NCI-H510A treated with DMSO at 0.1 percent for 48 hours (cell line): ENCODE results near the gene SPECC1L.

ENCODE experiments used
- DNase-seq: peaks from one replicate; lab custom pipeline; 2025; lab: John Stamatoyannopoulos, UW

SPECC1L gene

DNA sequence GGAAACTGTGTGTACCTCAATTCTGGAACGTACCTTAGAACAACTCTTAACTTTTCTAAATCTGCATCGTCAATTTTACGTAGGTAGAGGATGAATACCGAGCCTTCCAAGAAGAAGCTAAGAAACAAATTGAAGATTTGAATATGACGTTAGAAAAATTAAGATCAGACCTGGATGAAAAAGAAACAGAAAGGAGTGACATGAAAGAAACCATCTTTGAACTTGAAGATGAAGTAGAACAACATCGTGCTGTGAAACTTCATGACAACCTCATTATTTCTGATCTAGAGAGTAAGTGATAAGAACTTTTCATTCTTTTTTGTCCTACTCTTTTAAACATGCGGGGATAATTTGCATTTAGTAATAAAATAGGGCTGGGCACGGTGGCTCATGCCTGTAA, 53.5 kb downstream of the SPECC1L start:
- no peak for DNase-seq

DNA sequence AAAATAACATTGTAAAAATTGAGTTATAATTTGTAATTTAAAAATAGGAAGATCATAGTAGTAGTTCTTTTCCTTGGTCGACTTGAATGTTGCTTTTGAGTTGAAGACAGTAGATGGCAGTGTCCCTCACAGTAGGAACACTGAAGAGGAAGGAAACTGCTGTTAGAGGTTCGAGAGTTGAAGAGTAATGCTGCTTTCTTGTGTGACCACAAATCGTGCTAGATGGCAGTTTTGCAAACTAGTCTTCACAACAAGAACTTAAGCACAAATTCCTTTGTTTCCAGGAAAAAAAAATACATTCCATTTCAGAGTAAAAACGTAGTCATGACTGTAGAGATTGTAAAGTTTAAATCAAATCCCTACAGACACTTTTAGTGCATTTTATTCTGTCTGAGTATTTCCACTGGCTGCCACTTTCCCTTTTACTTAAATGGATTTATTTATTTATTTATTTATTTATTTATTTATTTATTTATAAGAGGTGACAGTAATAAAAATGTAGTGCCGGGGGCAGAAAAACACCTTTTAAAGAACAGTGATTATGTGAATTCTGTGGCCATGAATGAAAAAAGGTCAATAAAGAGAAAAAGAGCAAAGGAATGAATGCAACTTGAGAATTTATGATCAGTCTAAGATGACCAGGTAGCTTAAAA, 54.6 kb downstream of the SPECC1L start:
- DNase-seq = peak; percentile 45

DNA sequence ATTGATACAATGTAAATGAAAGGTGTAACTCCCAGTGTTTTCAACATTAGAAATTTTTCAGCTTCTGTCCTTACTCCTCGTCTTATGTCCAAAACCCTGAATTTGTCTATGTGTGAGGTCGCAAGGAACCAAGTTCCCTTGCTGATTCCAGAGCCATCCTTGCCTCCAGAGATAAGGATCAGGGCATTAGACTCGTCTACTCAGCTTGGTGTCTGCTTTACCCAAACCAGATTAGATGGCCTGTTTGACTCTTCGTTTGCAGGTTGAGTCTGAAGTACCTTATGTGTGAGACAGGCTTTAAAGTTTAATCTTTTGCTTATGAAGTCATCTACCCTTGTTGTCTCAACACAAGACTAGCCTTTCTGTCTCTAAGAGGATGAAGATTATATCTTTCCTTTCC, 55.6 kb downstream of the SPECC1L start:
- DNase-seq = no peak

DNA sequence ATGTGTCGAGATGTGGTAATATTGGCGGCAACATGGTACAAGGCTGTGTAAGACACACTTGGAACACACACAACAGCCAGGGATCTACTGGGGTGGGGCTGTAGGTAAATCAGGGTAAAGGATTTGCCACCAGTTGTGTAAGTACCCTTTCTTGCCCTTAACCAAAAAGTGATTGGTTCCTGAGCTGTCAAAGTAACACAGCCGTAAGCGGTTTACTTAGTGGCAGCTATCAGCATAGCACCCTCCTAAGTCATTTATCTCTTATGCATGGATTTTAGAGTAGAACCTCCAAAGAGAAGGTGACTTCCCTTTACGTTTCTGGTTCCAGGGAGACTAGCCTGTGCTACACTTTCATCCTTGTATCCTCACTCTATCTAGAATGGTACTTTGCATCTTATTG, 57.2 kb downstream of the SPECC1L start:
- no peak for DNase-seq

DNA sequence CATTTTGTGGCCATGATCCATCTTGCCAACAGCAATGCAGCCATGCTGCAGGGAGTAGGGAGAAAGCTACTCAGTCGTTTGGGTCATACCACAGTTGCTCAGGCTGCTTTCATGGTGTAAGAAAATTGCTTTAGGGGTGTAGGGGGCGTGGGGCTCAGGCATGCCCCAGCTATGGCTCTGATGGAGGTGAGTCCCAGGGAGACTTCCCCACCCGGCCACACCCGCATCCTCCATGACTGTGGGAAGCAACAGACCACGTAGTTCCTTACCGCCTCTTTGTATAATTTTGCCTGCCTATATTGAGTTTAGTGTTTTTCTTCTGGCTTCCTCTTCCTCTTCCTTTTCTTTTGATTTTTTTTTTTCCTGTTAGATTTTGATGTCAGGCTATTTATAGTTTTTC, 58.8 kb downstream of the SPECC1L start:
- DNase-seq = no peak

DNA sequence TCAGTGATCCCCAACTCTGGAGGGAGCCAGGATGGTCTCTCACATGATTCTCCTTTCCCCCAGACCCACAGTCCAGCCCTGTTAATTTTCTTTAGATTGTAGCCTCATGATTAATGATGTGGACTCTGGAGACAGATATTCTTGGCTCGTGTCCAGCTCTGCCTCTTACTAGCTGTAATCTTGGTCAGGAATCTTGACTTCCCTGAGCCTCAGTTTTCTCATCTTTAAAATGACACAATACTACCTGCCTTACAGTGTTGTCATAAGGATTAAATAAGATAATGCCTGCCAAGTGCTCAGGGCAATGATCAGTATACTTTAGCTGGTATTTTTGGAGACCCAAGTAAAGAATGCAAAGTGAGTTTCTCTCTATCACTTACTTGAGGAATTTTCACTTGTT, 60.0 kb downstream of the SPECC1L start:
- no peak for DNase-seq

DNA sequence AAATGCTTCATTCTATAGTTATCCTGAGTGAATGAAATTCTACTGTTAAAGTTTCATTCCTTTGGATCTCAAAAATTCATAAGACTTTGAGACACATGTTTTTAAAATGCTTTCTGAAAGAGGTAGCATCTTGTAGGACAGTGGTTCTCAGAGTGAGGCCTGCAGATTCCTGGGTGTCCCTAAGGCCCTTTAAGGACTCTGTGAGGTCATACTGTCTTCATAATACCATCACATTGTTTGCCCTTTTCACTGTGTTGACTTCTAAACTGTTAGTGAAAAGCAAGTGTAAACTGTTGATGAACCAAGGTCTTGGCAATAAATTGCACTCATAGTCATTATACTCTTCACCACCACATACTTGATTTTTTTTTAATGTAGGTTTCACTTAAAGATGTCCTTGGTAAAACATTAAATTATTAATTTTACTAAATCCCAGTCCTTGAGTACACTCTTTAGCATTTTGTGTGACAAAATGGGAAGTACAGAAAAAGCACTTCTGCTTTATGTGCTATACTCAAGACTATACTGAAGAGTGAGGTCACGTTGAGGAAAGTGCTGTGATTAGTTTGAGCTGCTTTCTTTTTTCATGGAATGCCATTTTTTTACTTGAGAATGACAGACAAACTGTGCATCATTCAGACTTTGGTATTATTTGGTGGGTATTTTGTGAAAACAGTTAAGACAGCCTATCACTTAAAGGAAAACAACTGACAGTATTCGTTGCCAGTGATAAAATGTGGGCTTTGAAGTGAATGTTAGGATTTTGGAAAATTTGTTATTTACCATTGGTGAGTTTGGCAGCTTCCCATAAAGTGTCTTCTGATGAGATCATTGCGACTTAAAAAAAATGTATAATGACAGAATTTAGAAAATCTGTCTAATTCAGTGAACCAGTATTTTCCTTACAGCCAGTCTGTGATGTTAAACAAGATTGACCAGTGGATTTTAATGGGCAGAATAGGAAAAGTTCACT, 61.1 kb downstream of the SPECC1L start:
- no peak for DNase-seq

DNA sequence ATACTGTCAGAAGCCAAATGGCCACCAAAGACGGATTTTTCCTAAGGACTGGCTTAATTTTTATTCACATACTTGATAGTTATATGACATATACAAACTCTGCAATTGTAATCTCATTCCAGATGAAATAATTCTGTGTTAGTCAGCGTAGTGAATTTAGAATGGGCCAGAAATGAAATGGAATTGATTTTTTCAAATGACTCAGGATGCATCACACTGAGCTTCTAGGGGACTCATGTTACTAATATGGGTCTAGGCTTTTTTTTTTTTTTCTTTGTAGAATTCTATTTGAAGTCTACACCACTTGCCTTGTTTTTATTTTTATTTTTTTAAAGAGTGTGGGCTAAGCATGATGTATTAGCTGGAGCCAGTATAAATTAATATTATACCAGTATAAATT, 62.7 kb downstream of the SPECC1L start:
- no peak for DNase-seq

DNA sequence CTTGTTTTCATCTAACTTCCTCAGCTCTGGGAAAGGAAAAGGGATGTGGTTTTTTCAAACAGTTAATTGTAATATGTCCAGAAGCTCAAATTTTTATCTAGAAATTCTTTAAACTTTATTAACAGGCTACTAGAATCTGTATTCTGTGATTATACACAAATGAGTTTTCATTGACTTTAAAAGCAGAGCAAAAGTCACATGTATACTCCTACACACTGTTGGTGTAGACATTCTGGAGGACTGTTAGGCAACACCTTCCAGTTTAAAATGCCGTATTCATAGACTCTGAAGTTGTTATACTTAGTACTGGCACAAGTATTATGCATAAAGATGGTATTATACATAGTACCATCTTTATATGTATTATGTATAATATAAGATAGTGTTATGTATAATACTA, 64.9 kb downstream of the SPECC1L start:
- DNase-seq = no peak

DNA sequence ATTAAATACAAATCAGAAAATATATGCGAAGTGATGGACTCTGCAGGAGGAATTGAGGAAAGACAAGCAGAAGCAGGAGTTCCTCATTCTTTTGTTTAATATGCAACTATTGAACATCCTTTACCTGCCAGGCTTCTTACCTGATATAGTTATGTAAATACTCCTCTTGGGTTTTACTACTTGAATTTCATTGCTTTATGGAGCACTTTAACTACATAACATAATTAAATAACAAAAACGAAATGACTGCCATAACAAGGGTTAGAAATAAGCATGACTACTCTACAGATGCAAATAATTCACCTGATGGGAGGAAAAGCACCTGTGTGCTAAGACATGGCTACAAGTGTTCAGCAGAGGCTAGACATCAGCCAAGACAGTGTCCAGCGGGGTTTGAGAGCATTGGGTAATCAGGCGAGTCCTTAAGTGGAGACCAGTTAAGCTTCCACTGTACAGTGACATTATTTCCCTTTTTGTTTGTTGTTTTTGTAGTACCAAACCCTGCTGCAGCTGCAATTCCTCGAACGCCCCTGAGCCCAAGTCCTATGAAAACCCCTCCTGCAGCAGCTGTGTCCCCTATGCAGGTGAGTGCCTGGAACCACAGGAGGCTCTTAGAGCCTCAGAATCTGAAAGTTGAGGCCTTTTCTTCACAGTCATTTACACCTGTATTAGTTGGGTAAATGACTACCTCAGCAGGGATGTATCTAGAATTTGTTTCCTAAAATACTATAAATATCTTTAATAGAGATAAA, 67.4 kb downstream of the SPECC1L start:
- DNase-seq = no peak

DNA sequence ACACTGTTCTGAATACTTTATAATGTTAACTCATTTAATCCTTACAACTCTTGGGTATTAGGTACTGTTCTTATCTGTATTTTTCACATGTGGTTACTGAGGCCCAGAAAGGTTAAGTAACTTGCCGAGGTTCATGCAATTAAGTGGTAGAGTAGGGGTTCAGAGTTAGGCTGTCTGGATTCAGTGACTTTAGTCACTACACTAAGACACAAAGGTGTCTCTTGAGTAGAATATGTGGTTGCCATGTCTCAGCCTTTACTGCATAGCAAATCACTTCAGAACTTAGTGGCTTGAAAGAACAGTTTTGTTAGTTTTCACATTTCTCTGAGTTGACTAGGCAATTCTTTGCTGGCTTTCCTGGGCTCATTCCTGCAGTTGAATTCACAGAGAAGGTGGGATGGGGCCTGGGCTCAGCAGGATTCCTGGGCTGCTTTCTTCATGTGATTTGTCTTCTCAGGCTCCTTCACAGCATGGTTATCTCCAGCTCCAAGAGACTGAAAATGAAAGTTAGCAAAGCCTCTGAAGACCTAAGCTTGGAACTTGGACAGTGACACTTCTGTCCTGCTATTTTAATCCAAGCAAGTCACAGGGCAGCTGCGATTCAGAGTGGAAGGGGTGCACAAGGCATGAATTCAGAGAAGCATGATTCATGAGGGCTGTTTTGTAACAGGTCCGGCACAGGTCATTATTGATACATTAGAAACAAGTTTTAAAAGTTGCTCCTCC, 68.3 kb downstream of the SPECC1L start:
- DNase-seq = no peak

DNA sequence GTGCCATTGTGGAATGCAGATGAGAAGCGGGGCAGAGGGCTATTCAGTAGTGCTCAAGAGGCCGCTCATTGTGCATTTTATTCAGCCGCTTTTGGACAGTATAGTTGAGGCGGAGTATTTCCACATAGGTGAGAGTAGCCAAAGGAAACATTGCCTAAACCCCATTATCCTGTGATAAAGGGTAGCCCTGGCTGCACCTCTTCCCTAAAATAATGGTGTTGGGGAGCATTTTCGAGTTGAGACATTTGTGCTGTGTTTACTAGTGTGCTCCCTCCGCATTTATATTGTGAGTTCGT, 68.8 kb downstream of the SPECC1L start:
- DNase-seq = no peak

DNA sequence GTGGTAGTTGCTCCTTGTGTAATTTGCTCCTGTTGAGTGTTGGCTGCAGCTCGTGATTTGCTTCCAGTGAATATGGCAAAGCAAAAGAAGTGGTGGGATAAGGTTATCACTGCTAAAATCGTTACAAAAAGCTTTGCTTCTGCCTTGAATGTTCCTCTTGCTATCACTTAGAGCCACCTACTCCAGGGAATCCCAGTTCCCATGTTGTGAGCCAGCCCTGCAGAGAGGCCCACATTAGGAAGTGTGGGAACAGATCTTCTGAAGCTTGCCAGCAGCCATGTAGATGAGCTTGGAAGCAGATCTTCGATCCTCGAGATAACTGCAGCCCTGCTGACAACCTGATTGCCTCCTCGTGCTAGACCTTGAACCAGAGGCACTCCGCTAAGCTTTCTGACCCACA, 71.0 kb downstream of the SPECC1L start:
- DNase-seq = no peak

DNA sequence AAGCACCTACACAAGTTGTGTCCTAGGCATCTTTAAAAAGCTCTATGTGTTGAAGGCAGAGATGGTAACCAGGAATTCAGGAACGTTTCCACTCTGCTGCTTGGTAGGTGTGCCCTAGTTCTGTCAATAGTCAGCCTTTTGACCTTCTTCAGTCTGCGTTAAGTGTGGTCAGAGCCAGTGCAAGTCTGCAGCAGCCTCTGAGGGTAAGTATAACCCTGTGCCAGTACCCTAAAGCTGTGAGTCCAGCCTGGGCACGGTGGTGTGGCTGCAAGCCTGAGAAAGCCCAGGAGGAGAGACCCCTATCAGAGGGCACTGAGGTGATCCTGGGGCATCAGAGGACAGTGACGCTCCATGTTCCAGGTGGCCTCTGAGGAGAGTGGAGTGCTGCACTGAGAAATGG, 80.0 kb downstream of the SPECC1L start:
- no peak for DNase-seq

DNA sequence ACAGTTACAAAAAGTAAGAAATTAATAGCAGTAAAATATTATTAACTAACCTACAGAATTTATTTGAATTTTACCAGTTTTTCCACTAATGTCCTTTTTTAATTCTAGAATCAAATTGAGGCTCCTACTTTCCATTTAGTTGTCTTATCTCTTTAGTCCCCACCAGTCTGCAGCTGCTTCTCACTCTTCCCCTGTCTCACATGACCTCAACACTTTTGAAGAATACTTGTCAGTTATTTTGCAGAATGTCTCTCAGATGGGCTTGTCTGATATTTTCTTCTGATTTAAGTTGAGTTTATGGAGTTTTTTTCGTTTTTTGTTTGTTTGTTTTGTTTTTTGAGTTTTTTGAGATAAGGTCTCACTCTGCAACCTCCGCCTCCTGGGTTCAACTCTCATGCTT, 82.5 kb downstream of the SPECC1L start:
- no peak for DNase-seq

DNA sequence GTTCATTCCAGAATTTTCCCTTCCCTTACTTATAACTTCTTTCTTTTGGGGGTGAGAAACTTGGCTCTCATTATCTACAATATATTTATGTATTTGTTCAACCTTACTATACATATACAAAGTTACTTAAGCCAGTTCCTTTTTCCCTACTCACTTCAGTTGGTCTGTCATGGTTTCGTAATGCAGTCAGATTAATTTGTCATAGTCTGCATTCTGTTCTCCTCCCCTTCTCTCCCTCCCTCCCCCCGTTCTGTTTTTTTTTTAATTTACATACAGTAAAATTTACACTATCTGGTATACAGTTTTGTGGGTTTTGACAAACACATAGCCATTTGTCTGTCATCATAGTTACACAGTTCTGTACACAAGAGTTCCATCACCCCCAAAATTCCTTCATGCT, 84.9 kb downstream of the SPECC1L start:
- no peak for DNase-seq

DNA sequence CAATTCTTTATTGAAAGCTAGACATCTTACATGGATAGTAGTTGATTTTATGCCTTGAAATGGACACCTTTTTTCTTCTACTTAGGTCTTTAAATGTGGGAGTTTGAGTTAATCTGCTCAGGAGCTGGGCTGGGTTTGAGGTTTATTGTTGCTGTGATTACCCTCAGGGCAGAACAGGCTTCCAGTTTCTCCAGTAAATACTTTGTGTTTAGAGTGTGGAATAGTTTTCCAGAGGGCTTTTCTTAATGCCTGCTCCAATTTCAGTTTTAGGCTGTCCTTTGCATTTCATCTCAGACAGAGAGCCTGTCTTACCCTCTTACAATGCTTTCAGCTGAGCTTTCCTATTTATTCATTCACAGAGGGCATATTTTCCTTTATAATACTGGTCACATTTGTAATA, 86.9 kb downstream of the SPECC1L start:
- DNase-seq = no peak

DNA sequence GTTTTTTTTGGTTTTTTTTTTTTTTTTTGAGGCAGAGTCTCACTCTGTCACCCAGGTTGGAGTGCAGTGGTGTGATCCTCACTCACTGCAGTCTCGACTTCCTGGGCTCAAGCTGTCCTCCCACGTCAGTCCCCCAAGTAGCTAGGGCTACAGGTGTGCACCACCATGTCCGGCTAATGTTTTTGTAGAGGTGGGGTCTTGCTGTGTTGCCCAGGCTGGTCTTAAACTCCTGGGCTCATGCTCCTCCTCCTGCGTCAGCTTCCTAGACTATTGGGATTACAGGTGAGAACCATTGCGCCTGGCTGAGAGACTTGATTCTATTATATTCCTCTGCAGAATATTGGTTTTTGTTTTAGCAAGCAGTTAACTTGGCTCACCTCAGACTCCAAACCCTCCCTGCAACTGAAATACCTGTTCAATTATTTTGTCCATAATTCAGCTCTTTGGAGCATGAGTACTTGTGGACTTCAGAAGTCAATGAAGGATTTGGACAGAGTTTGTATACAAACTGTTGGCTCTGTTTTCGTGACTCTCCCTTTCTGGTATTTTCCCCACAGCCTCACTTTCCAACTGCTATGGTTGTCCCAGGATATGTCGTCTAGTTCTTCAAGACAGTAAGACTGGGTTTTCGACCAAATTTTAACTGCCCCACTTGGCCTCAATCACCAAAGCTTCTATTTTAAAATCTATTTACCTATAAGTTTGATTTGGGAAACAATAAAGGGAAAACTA, 87.6 kb downstream of the SPECC1L start:
- DNase-seq = no peak

DNA sequence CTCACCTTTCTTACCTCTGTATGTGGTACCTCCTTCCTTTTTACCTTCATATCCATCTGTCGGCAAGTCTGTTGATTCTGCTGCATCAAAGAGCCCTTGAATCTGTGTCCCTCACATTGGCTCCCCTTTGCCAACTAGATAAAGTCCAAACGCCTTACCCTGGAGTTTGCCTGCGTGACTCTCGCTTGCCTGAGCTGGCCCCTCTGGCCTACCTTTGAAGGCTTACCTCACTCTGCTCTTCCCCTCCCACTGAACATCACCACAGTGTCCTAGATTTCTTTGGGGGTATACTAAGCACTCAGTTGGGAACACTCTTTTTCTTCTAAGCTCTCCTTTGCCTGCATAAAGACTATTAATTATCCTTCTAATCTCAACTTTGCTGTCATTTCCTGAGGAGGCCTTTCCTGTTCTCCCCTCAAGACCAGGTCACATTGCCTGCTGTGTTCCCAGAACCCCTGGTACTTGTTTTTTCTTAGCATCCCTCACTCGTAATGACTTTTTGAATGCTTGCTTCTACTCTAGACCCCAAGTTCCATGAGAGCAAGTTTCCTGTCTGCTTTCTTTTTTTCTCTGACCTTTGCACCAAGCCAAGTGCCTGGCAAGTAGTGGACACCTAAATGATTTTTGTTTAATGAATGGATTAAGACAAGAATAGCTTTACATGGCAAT, 89.0 kb downstream of the SPECC1L start:
- no peak for DNase-seq

DNA sequence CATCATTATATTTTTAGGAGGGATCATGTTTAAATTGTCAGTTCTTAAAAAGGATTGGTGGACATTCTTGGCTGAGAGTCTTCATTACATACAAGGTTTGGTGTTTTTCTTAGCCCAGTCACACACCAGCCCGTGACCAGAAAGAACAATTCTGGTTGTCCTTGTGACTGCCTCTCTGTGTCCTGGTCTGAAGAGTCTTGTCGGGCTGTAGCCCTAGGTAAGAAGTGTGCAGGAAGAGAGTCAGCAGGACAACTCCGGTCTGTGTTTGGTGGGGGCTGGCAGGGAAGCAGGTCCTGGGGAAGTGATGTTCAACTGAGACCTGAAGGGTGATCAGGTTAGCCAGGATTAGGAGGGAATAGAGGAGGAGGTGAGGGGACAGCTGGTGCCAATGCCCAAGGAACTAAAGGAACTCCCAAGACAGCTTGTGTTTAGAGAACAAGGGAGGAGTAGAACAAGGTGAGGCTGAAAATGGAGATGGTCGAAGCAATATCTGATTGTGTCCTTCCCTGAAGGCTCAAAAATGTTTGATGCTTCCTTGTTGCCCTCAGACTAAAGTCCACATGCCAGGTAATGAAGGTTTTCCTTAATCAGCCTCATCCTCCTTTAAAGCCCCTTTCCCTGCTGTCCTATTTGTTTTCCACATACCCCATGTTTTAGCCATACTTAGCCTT, 91.5 kb downstream of the SPECC1L start:
- no peak for DNase-seq

DNA sequence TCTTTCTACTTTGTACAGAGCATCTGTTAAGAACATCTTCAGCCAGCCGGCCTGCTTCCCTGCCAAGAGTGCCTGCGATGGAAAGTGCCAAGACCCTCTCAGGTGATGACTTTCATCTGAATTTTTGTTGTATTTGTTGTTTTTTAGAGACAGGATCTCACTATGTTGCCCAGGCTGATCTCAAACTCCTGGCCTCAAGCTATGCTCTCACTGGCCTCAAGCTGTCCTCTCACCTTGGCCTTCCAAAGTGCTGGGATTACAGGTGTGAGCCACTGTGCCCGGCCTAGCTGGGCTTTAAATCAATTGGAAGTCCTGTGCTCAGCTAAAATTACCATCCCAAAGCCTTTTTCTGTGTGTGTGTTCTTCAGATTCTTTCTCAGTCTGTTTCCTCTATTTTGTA, 92.6 kb downstream of the SPECC1L start:
- no peak for DNase-seq
